Activated naive CD8-positive, alpha-beta T cell treated with anti-CD3 and anti-CD28 coated beads, Interleukin-2, amount 10 ng/mL, durations not matched to agents 7 days and 5 days (primary cell): ENCODE measurements around the gene ZNF629. TPM values are rescaled to one million over a fixed set of nuclear protein-coding genes. Genes with fewer than 3 reads are reported as not detected.
A peak's percentile ranks its signal among the peaks of the same experiment; 100 is the strongest.

Source experiments
- ATAC-seq: fragments of 150-1000 bp; cut with Tn5 transposase; one replicate; pipeline ENCODE4 v1.10.0; 2021; ENCODE audit warnings: low read depth, moderate library complexity
- POLR2A ChIA-PET: fragments of 350-600 bp; sonication (Branson Sonifier 250); formaldehyde crosslinking; loops from one replicate; lab custom pipeline; 2021; ENCODE audit warnings: antibody characterized with exemption; lab: Charles Lee
- DNase-seq: peaks from one replicate; pipeline ENCODE4 v3.0.0; 2021
- H3K27ac Mint-ChIP-seq: one replicate; pipeline ENCODE4 v1.8.0; 2022; ENCODE audit warnings: mild to moderate bottlenecking, mixed read lengths
- H3K27me3 Mint-ChIP-seq: one replicate; pipeline ENCODE4 v1.8.0; 2022; ENCODE audit warnings: mild to moderate bottlenecking, moderate library complexity, mixed read lengths
- H3K36me3 Mint-ChIP-seq: one replicate; pipeline ENCODE4 v1.8.0; 2021; ENCODE audit warnings: mild to moderate bottlenecking, mixed read lengths
- H3K4me1 Mint-ChIP-seq: one replicate; pipeline ENCODE4 v1.8.0; 2021; ENCODE audit warnings: mixed read lengths
- H3K4me3 Mint-ChIP-seq: one replicate; pipeline ENCODE4 v1.8.0; 2022; ENCODE audit warnings: mild to moderate bottlenecking, moderate library complexity, mixed read lengths
- H3K9me3 Mint-ChIP-seq: one replicate; pipeline ENCODE4 v1.8.0; 2021; ENCODE audit warnings: mixed read lengths
- total RNA-seq, 2 experiments: library from RNA; stranded (reverse); gene quantifications; one replicate each; pipeline ENCODE4 v1.2.3, GENCODE V29; 2021

ZNF629 gene
- total RNA-seq, 2 experiments from 2014 or later = 5.2 to 6.0 TPM

DNA sequence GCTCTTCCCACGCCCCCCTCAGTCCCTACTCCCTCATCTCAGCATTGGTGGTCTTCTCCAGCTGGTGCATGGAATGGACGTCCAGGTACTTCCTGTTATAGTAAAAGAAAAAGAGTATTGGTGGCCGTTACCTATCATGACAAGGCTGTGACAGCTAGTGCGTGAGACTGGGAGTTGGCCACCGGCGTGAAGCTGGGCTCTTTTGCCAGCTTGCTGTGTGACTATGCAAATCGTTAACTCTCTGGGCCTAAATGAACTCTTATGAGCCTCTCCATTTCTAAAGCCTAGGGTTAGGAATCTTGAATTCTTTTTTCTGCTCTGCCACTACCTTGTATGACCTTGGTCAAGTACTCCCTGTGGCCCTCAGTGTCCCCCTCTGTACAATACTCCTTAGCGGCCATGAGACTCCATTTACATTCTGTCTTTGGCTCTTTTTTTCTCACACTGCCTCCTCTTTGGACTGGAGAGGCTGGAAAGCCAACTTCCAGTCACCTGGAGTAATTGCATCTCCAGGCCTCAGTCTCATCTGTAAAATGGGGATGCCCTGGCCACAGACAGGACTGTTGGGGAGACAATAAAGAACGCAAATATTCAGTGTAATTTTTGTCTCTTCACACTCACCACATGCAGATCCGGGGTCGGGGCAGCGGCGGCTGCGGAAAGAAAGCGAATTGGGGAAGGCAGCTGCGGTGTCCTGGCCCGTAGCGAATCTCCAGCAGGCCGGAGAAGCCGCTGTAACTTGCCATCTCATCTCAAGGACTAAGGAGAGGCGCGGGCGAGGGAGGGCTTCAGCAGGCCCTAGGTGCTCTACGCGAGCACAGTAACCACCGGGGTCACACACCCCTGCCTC lies 26.2 kb downstream of the ZNF629 start:
- Mint-ChIP-seq H3K9me3 (no peaks in the 10 kb centered on the region), H3K4me3 (peak overlapping the region; percentile 95), H3K4me1 (peaks cover 18% of the 10 kb centered on the region), H3K27me3 (no peaks in the 10 kb centered on the region), H3K36me3 (peaks cover 6% of the 10 kb centered on the region), H3K27ac (peak overlapping the region; percentile 64)
- no peak for DNase-seq
- POLR2A ChIA-PET = interaction anchor here (2.7 kb wide), 1 partner anchor 13 kb away, joined by 12 read pairs; the partner anchor contains the start of gene PHKG2
- ATAC-seq = no peak

DNA sequence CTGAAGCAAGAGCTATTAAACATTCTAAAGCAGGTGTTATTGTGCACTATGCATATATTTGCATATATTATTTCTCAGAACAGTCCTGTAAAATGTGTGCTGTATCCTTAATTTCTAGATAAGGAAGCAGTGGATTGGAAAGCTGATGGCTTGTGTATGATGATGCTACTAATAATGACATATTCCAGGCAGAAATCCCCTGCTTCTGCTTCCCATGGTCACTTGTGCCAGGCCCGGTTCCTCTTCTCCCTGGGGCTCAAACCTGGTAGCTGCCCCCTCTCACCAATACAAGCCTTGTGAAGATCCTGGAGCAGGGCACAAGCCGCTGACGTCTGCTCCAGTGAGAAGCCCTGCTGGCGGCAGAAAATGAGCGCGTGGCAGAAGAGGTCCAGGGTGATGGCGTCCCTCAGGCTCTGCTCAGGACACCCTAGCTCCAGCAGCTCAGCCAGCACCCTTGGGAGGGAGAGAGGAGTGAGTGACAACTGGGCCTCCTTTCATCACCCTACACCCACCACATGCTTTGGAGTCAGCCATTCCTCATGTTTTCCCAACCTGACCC lies 26.9 kb downstream of the ZNF629 start:
- Mint-ChIP-seq H3K4me3 (no peak overlapping the region), H3K36me3 (peaks cover 4% of the 10 kb centered on the region)
- POLR2A ChIA-PET = interaction anchor here (0.5 to 2.7 kb wide), 3 partner anchors 13 to 321 kb away, joined by 3 to 12 read pairs (median 3); partner anchors contain the start of gene PHKG2

DNA sequence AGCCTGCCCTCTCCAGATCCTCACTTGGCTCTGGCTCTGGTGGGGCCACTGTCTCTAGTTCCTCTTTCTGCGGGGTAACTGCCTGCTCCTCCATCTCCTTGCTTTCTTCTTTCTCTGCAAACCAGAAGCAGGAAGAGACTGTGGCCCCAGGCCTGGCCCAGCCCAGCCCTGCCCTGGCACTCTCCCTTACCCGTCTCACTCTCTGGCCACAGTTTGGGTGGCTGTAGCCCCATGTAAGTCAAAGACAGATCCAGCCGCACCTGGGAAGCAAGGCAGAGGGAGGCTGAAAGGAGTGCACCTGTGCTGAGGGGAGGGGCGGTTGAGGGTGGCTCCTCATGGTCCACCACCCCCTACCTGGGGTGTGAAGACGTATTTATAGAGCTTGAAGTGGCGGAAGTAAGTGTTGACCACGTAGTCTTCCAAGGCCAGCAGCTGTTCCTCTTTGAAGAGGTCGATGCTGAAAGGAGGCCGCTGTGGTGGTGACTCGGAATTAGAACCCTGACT lies 28.0 kb downstream of the ZNF629 start:
- ATAC-seq (no peak), DNase-seq (no peak)
- POLR2A ChIA-PET = interaction anchor here (1.0 to 2.7 kb wide), 2 partner anchors 12 to 46 kb away, joined by 3 to 12 read pairs; partner anchors contain the start of gene PHKG2
- no peak overlapping the region for H3K4me3 Mint-ChIP-seq
- peak overlapping the region; percentile 16 for H3K27ac Mint-ChIP-seq
- H3K4me1 Mint-ChIP-seq = peaks cover 18% of the 10 kb centered on the region
- no peaks in the 10 kb centered on the region for H3K9me3 Mint-ChIP-seq
- peaks cover 7% of the 10 kb centered on the region for H3K36me3 Mint-ChIP-seq
- H3K27me3 Mint-ChIP-seq = no peaks in the 10 kb centered on the region

More for the DNA sequence above, 26.9 kb downstream of the ZNF629 start:
- DNase-seq (no peak), ATAC-seq (no peak)
- peak overlapping the region; percentile 17 for H3K27ac Mint-ChIP-seq
- H3K27me3 Mint-ChIP-seq = no peaks in the 10 kb centered on the region
- H3K9me3 Mint-ChIP-seq = no peaks in the 10 kb centered on the region
- peaks cover 18% of the 10 kb centered on the region for H3K4me1 Mint-ChIP-seq

DNA sequence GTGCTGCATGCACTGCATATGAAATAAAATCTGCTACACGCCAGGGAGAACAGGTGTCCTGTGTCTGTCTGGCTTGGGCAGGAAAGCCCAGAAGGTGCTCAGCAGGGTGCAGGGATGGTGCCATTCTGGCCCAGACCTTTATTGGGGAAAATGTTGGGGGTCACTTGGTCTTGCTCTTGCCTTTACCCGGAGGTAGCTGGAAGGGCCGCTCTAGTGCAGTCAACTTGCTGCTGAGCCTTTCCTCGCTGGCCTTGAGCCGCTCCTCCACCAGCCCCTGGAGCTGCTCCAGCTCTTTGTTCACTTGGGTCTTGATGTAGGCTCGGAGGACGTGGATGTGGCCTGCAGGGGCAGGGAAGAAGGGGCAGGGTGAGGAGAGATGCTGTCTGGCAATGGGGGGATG lies 29.7 kb downstream of the ZNF629 start:
- Mint-ChIP-seq H3K4me3 (no peak overlapping the region), H3K9me3 (no peaks in the 10 kb centered on the region), H3K27ac (no peak overlapping the region), H3K4me1 (peaks cover 10% of the 10 kb centered on the region), H3K36me3 (peaks cover 7% of the 10 kb centered on the region), H3K27me3 (no peaks in the 10 kb centered on the region)
- no peak for DNase-seq
- POLR2A ChIA-PET = interaction anchor here (0.6 kb wide), 1 partner anchor 47 kb away, joined by 3 read pairs; no protein-coding TSS in a partner anchor
- ATAC-seq = no peak

DNA sequence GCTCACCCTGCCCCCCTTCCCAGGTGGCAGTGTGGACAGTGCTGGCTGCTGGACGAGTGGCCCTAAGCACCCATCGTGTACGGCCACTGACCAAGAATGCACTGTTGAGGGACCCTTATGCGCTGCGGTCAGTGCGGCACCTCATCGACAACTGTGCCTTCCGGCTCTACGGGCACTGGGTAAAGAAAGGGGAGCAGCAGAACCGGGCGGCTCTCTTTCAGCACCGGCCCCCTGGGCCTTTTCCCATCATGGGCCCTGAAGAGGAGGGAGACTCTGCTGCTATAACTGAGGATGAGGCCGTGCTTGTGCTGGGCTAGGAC lies 30.3 kb downstream of the ZNF629 start:
- POLR2A ChIA-PET = no interaction called here
- Mint-ChIP-seq H3K9me3 (no peaks in the 10 kb centered on the region), H3K4me3 (no peak overlapping the region), H3K4me1 (peaks cover 10% of the 10 kb centered on the region), H3K27me3 (no peaks in the 10 kb centered on the region), H3K36me3 (peaks cover 7% of the 10 kb centered on the region), H3K27ac (no peak overlapping the region)
- DNase-seq (no peak), ATAC-seq (no peak)

DNA sequence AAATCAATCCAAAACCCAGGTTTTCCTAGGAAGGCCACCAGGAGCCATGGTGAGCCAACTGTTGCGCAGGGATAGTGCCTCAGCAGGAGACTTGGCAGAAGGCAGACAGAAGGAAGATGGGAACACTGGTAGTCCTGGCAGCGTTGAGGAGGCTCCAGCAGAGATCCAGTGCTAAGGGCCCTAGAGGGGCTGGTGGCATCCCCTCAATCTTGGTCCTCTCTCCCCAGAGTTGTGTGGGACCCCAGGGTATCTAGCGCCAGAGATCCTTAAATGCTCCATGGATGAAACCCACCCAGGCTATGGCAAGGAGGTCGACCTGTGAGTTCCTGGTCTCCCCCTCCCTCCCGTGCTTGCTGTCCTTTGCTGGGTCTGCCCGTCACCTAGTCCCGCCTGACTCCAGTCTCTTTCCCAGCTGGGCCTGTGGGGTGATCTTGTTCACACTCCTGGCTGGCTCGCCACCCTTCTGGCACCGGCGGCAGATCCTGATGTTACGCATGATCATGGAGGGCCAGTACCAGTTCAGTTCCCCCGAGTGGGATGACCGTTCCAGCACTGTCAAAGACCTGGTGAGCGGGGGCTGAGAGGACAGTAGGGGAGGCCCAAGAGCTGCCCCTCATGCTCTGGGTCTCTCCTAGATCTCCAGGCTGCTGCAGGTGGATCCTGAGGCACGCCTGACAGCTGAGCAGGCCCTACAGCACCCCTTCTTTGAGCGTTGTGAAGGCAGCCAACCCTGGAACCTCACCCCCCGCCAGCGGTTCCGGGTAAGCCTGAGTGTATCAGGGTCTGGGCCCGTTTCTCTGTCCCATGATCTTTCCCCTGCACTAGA lies 30.8 kb downstream of the ZNF629 start:
- Mint-ChIP-seq H3K9me3 (no peaks in the 10 kb centered on the region), H3K27me3 (no peaks in the 10 kb centered on the region), H3K4me3 (no peak overlapping the region), H3K4me1 (peaks cover 9% of the 10 kb centered on the region), H3K36me3 (peaks cover 11% of the 10 kb centered on the region), H3K27ac (no peak overlapping the region)
- ATAC-seq (no peak), DNase-seq (no peak)
- POLR2A ChIA-PET = no interaction called here

DNA sequence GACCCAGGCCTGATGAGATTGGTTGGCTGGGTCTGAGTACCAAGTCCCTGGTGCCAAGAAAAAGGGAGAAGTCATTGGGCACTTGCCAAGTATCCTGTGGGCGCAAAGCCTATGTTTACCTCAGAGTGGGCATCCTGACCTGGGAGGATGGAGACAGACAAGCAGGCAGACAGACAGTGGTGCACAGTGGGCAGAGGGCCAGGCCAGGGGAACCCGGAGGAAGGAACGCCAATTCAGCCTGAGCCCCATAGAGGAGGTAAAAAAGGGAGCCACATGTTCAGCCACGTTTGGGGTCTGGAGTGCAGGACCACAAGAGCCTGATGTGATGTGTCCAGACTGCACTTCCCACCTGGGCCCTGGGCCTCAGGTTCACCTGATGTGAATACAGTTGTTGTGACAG lies 33.4 kb downstream of the ZNF629 start:
- Mint-ChIP-seq H3K36me3 (peaks cover 17% of the 10 kb centered on the region), H3K27ac (no peak overlapping the region), H3K4me3 (no peak overlapping the region), H3K9me3 (no peaks in the 10 kb centered on the region), H3K4me1 (peaks cover 12% of the 10 kb centered on the region), H3K27me3 (no peaks in the 10 kb centered on the region)
- POLR2A ChIA-PET = no interaction called here
- ATAC-seq (no peak), DNase-seq (no peak)

DNA sequence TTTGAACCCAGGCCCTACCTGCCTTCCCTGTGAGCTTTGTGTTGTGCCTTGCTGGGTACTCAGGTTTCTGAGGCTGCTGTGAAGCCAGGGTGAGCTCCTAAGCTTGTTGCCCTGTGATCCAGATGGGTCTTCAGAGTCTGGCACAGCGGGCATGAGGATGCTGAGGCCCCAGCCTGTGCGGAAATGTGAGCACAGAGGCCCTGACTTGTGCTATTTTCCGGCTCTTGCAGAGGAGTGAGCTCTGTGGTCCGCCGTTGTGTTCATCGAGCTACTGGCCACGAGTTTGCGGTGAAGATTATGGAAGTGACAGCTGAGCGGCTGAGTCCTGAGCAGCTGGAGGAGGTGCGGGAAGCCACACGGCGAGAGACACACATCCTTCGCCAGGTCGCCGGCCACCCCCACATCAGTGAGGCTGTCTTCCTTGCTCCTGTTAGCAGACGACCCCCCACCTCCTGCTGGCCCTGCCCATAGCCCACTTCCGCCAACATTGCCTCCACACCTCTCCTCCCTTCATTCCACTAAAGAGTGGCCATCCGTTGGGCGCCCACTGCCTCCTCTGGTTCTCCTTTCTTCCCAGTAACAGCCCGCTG lies 36.0 kb downstream of the ZNF629 start:
- H3K9me3 Mint-ChIP-seq = no peaks in the 10 kb centered on the region
- peak overlapping the region; percentile 18 for H3K27ac Mint-ChIP-seq
- no peak overlapping the region for H3K4me3 Mint-ChIP-seq
- POLR2A ChIA-PET = interaction anchor here (1.6 kb wide), 1 partner anchor 63 kb away, joined by 5 read pairs; no protein-coding TSS in a partner anchor
- DNase-seq = no peak
- peaks cover 23% of the 10 kb centered on the region for H3K36me3 Mint-ChIP-seq
- peaks cover 20% of the 10 kb centered on the region for H3K4me1 Mint-ChIP-seq
- no peak for ATAC-seq
- no peaks in the 10 kb centered on the region for H3K27me3 Mint-ChIP-seq

DNA sequence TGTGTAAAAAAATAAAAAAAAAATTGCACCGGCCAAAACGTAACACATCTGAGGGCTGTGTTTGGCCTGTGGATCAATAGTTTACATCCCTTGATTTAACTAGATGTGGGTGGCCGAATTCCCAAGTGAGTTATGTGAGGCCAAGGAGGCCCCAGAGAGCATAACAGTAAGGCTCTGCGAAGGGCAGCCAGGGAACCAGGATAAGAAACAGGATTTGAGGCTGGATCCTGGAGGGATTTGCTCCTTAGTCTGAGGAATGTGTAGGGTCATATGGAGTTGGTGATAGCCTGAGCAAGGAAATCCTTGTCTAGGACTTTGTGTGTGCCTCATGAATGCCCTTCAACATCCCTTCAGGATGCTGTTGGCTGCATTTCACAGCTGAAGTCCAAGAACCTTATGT lies 36.8 kb downstream of the ZNF629 start:
- Mint-ChIP-seq H3K27me3 (no peaks in the 10 kb centered on the region), H3K36me3 (peaks cover 24% of the 10 kb centered on the region), H3K27ac (peak overlapping the region; percentile 65), H3K9me3 (no peaks in the 10 kb centered on the region), H3K4me3 (no peak overlapping the region), H3K4me1 (peaks cover 20% of the 10 kb centered on the region)
- ATAC-seq = no peak
- no peak for DNase-seq
- POLR2A ChIA-PET = interaction anchor here (1.6 kb wide), 1 partner anchor 64 kb away, joined by 5 read pairs; no protein-coding TSS in a partner anchor

DNA sequence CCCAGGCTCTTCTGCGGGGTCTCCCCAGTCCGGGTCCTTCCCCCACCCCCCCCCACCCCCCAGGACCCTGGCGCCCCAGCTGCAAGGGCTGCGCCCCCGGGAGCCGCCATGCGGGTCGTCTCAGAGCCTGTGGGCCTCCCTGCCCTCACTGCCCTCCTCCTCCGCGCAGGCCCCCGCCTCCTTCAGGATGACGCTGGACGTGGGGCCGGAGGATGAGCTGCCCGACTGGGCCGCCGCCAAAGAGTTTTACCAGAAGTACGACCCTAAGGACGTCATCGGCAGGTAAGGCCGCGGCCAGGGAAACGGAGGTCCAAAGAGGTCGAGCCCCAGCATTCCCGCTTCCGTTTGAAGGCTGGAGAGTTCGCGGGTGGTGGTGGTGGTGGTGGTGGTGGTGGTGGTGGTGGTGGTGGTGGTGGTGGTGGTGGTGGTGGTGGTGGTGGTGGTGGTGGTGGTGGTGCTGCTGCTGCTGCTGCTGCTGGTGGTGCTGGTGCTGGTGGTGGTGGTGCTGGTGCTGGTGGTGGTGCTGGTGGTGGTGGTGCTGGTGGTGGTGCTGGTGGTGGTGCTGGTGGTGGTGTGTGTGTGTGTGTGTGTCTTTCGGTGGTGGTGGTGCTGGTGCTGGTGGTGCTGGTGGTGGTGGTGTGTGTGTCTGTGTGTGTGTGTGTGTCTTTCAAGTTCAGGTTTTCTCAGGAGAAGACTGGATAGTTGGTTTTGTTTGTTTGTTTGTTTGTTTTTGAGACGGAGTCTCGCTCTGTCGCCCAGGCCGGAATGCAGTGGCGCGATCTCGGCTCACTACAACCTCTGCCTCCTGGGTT lies 38.2 kb downstream of the ZNF629 start:
- DNase-seq (no peak), ATAC-seq (peak; percentile 28)
- H3K36me3 Mint-ChIP-seq = peaks cover 25% of the 10 kb centered on the region
- POLR2A ChIA-PET = interaction anchor here (0.6 to 2.4 kb wide), 19 partner anchors 10 to 563 kb away, joined by 3 to 15 read pairs (median 4); partner anchors contain the start of genes CFAP119, FBRS, RNF40 and SRCAP
- peaks cover 20% of the 10 kb centered on the region for H3K4me1 Mint-ChIP-seq
- peak overlapping the region; percentile 95 for H3K27ac Mint-ChIP-seq
- H3K4me3 Mint-ChIP-seq = peak overlapping the region; percentile 94
- no peaks in the 10 kb centered on the region for H3K9me3 Mint-ChIP-seq
- no peaks in the 10 kb centered on the region for H3K27me3 Mint-ChIP-seq

DNA sequence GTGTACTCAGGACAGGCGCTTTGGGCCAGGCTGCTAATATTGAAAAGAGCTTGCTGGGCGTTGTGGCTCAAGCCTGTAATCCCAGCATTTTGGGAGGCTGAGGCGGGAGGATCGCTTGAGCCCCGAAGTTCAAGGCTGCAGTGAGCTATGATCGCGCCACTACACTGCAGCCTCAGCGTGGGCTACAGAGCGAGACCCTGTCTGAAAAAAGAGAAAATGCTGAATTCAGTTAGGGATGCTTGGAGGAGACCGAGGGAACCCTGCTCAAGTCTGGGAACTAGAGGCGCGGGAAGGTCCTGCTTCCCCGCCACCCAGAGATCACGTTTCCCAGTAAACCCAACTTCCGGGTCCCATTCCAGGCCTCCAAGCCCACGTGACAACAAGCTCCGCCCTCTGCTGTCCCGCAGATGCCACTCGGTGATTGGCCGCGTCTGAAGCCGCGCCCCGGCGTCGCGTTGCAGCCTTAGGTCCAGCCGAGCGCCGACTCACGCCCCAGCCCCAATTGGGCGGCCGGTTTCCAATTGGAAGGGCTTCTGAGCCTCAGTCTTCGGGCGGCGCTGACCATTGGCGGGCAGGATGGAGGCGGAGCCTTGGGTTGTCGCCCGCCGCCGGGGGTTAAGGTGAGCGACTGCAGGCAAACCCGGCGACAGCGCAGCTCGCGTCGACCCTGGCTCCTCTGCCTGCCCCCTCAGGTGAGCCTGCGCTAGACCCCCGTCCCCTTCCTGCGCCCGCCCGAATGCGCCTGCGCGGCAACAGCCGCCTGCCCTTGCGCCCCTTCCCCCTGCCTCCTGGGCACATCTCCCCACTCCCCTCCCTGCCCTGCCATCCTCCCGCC lies 39.0 kb downstream of the ZNF629 start, which contains the start of gene PHKG2:
Gene PHKG2 (plus strand): TSS at position 627 of the 835 bp plus-strand sequence. CDS start 396 bp downstream, outside the sequence.
- peaks cover 20% of the 10 kb centered on the region for H3K4me1 Mint-ChIP-seq
- H3K9me3 Mint-ChIP-seq = no peaks in the 10 kb centered on the region
- peak; percentile 95 for DNase-seq
- peak within 1 kb of the TSS; percentile 95 for H3K27ac Mint-ChIP-seq
- POLR2A ChIA-PET = interaction anchor here (0.5 to 2.4 kb wide), 25 partner anchors 10 to 562 kb away, joined by 3 to 15 read pairs (median 4); partner anchors contain the start of genes CFAP119, FBRS, RNF40 and SRCAP
- peaks cover 21% of the 10 kb centered on the region for H3K36me3 Mint-ChIP-seq
- ATAC-seq = peak; percentile 99
- peak within 1 kb of the TSS; percentile 94 for H3K4me3 Mint-ChIP-seq
- no peaks in the 10 kb centered on the region for H3K27me3 Mint-ChIP-seq
